Caco-2 (cell line): Measurements from ENCODE around the gene LECT2. TPM values are rescaled to one million over a fixed set of nuclear protein-coding genes. Genes with fewer than 3 reads are reported as not detected.

Source experiments
- BruUV-seq: library from RNA; stranded (reverse); fragments of 400-500 nt; replicated peaks from 2 replicates; lab custom pipeline; 2021; lab: Mats Ljungman, UMichigan
- CTCF ChIA-PET: fragments of 300-600 bp; sonication (Branson Sonifier 250); formaldehyde crosslinking; loops from one replicate; lab custom pipeline; 2022; ENCODE audit warnings: antibody characterized with exemption; lab: Charles Lee
- POLR2A ChIA-PET: fragments of 300-600 bp; sonication (Branson Sonifier 250); formaldehyde crosslinking; loops from one replicate; lab custom pipeline; 2022; ENCODE audit warnings: antibody characterized with exemption; lab: Charles Lee
- DNase-seq, 2 experiments: peaks; one replicate each; pipeline versions ENCODE4 v3.0.0 to v3.0.0-alpha.2; 2020 to 2022
- H3K27me3 ChIP-seq: replicated peaks from 2 replicates; pipeline ENCODE4 v1.6.0; 2011; ENCODE audit warnings: low read length; ENCODE audit not compliant: control insufficient read depth, insufficient read depth
- H3K36me3 ChIP-seq: 2 replicates; pipeline ENCODE4 v1.5.1; 2011; ENCODE audit warnings: low read length; ENCODE audit not compliant: control insufficient read depth, insufficient read depth
- H3K4me1 ChIP-seq: fragments of 250-450 bp; sonication (Bioruptor Pico); 2 replicates; pipeline ENCODE4 v1.5.1; 2020; ENCODE audit warnings: mild to moderate bottlenecking
- H3K4me3 ChIP-seq: 2 replicates; pipeline ENCODE4 v1.5.1; 2011; ENCODE audit warnings: low read depth, mild to moderate bottlenecking, control low read depth, low read length
- H3K9me3 ChIP-seq: fragments of 250-450 bp; sonication (Bioruptor Pico); 2 replicates; pipeline ENCODE4 v1.5.1; 2020; ENCODE audit warnings: mild to moderate bottlenecking, moderate library complexity
- H3K27ac Mint-ChIP-seq: one replicate; pipeline ENCODE4 v1.8.0; 2022; ENCODE audit warnings: mixed read lengths; ENCODE audit not compliant: unreplicated experiment
- H3K27me3 Mint-ChIP-seq: one replicate; pipeline ENCODE4 v1.8.0; 2022; ENCODE audit warnings: mixed read lengths; ENCODE audit not compliant: insufficient read depth, unreplicated experiment
- H3K36me3 Mint-ChIP-seq: one replicate; pipeline ENCODE4 v1.8.0; 2022; ENCODE audit warnings: mild to moderate bottlenecking, mixed read lengths; ENCODE audit not compliant: insufficient read depth, unreplicated experiment
- H3K4me1 Mint-ChIP-seq: one replicate; pipeline ENCODE4 v1.8.0; 2022; ENCODE audit warnings: low read depth, mixed read lengths; ENCODE audit not compliant: unreplicated experiment
- H3K4me3 Mint-ChIP-seq: one replicate; pipeline ENCODE4 v1.8.0; 2022; ENCODE audit warnings: mild to moderate bottlenecking, moderate library complexity, mixed read lengths; ENCODE audit not compliant: unreplicated experiment
- H3K9me3 Mint-ChIP-seq: one replicate; pipeline ENCODE4 v1.8.0; 2022; ENCODE audit warnings: mixed read lengths; ENCODE audit not compliant: unreplicated experiment
- CTCF ChIP-seq, 2 experiments: fragments of 200-600 bp in 1 of 2; IDR thresholded peaks; 1 replicate in 1 of 2; 2 replicates in 1 of 2; pipeline versions ENCODE4 v1.5.1 to v1.8.0; 2011 to 2022; ENCODE audit warnings: antibody characterized with exemption in 1 of 2, control low read depth in 1 of 2, inconsistent platforms in 1 of 2, low read depth in 1 of 2, low read length in 1 of 2, mild to moderate bottlenecking in 1 of 2, moderate library complexity in 1 of 2; ENCODE audit not compliant: insufficient read depth in 1 of 2, severe bottlenecking in 1 of 2, unreplicated experiment in 1 of 2
- intact Hi-C: fragments of 100-400 bp; cut with micrococcal nuclease; formaldehyde crosslinking; loops from one replicate; pipeline ENCODE4 v1.10.0; 2022; ENCODE audit not compliant: unreplicated experiment
- total RNA-seq: library from RNA; stranded (reverse); gene quantifications from 2 replicates; pipeline ENCODE4 v1.2.3, GENCODE V29; 2022

LECT2 gene
- total RNA-seq, 1 experiment from 2014 or later, result 0.70 TPM

GRCh38 chr5:135988546-135988945 lies 33.8 kb upstream of the LECT2 start:
- Mint-ChIP-seq H3K9me3 (no peaks in the 10 kb centered on the region), H3K27ac (no peak overlapping the region), H3K4me3 (no peak overlapping the region), H3K4me1 (no peaks in the 10 kb centered on the region), H3K27me3 (no peaks in the 10 kb centered on the region), H3K36me3 (no peaks in the 10 kb centered on the region)
- no peaks in the 10 kb centered on the region for H3K9me3 ChIP-seq
- no peak overlapping the region for H3K4me3 ChIP-seq
- H3K27me3 ChIP-seq, result no peaks in the 10 kb centered on the region
- no peak for DNase-seq
- CTCF ChIA-PET, result interaction anchor here (1.3 kb wide), 1 partner anchor 100 kb away, joined by 7 read pairs; no protein-coding TSS in a partner anchor
- BruUV-seq, result no TSS peak
- POLR2A ChIA-PET, result no interaction called here
- TF ChIP-seq CTCF (IDR thresholded peaks at IDR 0.05; ENCODE audit: insufficient read depth in 1 of 2, low read depth in 1 of 2, low read length in 1 of 2, severe bottlenecking in 1 of 2, unreplicated experiment in 1 of 2), result no peak
- intact Hi-C loops, result no loop called here
- H3K4me1 ChIP-seq, result no peaks in the 10 kb centered on the region
- no peaks in the 10 kb centered on the region for H3K36me3 ChIP-seq

GRCh38 chr5:135986891-135987401 lies 32.2 kb upstream of the LECT2 start:
- POLR2A ChIA-PET, result interaction anchor here (0.5 kb wide), 1 partner anchor 51 kb away, joined by 3 read pairs; no protein-coding TSS in a partner anchor
- H3K4me3 Mint-ChIP-seq, result no peak overlapping the region

GRCh38 chr5:135986401-135986800 lies 31.6 kb upstream of the LECT2 start:
- H3K27me3 Mint-ChIP-seq, result no peaks in the 10 kb centered on the region
- Histone ChIP-seq H3K4me3 (no peak overlapping the region), H3K9me3 (no peaks in the 10 kb centered on the region), H3K36me3 (no peaks in the 10 kb centered on the region), H3K27me3 (no peaks in the 10 kb centered on the region), H3K4me1 (no peaks in the 10 kb centered on the region)
- H3K9me3 Mint-ChIP-seq, result no peaks in the 10 kb centered on the region
- ChIA-PET CTCF (no interaction called here), POLR2A (no interaction called here)
- no peak overlapping the region for H3K27ac Mint-ChIP-seq
- DNase-seq, result no peak
- no peaks in the 10 kb centered on the region for H3K36me3 Mint-ChIP-seq
- BruUV-seq, result no TSS peak
- TF ChIP-seq CTCF (IDR thresholded peaks at IDR 0.05; ENCODE audit: insufficient read depth in 1 of 2, low read depth in 1 of 2, low read length in 1 of 2, severe bottlenecking in 1 of 2, unreplicated experiment in 1 of 2), result no peak
- intact Hi-C loops, result no loop called here
- H3K4me1 Mint-ChIP-seq, result no peaks in the 10 kb centered on the region
- no peak overlapping the region for H3K4me3 Mint-ChIP-seq

More at GRCh38 chr5:135986891-135987401, 32.2 kb upstream of the LECT2 start:
- Histone ChIP-seq H3K4me3 (no peak overlapping the region), H3K4me1 (no peaks in the 10 kb centered on the region), H3K9me3 (no peaks in the 10 kb centered on the region), H3K36me3 (no peaks in the 10 kb centered on the region), H3K27me3 (no peaks in the 10 kb centered on the region)
- Mint-ChIP-seq H3K27ac (no peak overlapping the region), H3K36me3 (no peaks in the 10 kb centered on the region), H3K4me1 (no peaks in the 10 kb centered on the region), H3K9me3 (no peaks in the 10 kb centered on the region), H3K27me3 (no peaks in the 10 kb centered on the region)
- no TSS peak for BruUV-seq
- no peak for DNase-seq
- CTCF ChIA-PET, result interaction anchor here (1.4 kb wide), 1 partner anchor 95 kb away, joined by 4 read pairs; no protein-coding TSS in a partner anchor
- TF ChIP-seq CTCF (IDR thresholded peaks at IDR 0.05; ENCODE audit: insufficient read depth in 1 of 2, low read depth in 1 of 2, low read length in 1 of 2, severe bottlenecking in 1 of 2, unreplicated experiment in 1 of 2), result no peak
- intact Hi-C loops, result no loop called here
